ENCODE data around the gene TBKBP1.
"Not testable (repeated sequence)": the region's sequence is repeated elsewhere in the genome, so short reads cannot be mapped to it uniquely, and the experiment has no call there.

The TBKBP1 gene

GRCh38 chr17:47733047-47733673 lies 39.2 kb downstream of the TBKBP1 start, which contains the start of gene TBX21:
Gene TBX21, plus strand, starts transcription at chr17:47733236. Its CDS starts 219 bp downstream, at chr17:47733455.
- DNase-seq = peak; percentile 71

GRCh38 chr17:47733674-47734410 lies 39.9 kb downstream of the TBKBP1 start:
- DNase-seq = no peak

- DNase-seq = no peak
These were observed 41.1 kb downstream of the TBKBP1 start for GRCh38 chr17:47735139-47735464.

GRCh38 chr17:47735536-47736011 lies 41.6 kb downstream of the TBKBP1 start:
- DNase-seq = no peak

- no peak for DNase-seq
These were observed 42.8 kb downstream of the TBKBP1 start for GRCh38 chr17:47736501-47737495.

GRCh38 chr17:47738178-47738577 lies 44.2 kb downstream of the TBKBP1 start:
- DNase-seq = no peak

- DNase-seq = no peak
These were observed 45.2 kb downstream of the TBKBP1 start for GRCh38 chr17:47739150-47739549.

- DNase-seq = not testable (repeated sequence)
These were observed 46.0 kb downstream of the TBKBP1 start for GRCh38 chr17:47739945-47740344.

GRCh38 chr17:47741109-47741792 lies 47.3 kb downstream of the TBKBP1 start:
- DNase-seq = no peak

GRCh38 chr17:47741793-47742145 lies 47.8 kb downstream of the TBKBP1 start:
- no peak for DNase-seq

GRCh38 chr17:47742319-47743181 lies 48.6 kb downstream of the TBKBP1 start:
- peak; percentile 23 for DNase-seq

- no peak for DNase-seq
These were observed 50.4 kb downstream of the TBKBP1 start for GRCh38 chr17:47744168-47745036.

GRCh38 chr17:47745037-47745380 lies 51.0 kb downstream of the TBKBP1 start:
- no peak for DNase-seq

GRCh38 chr17:47751471-47751870 lies 57.5 kb downstream of the TBKBP1 start:
- no peak for DNase-seq

GRCh38 chr17:47757386-47757785 lies 63.4 kb downstream of the TBKBP1 start:
- DNase-seq = no peak

- no peak for DNase-seq
These were observed 66.6 kb downstream of the TBKBP1 start for GRCh38 chr17:47760409-47761140.
